K562 (cell line): Measurements from ENCODE around the gene MAP1A. TPM values are rescaled to one million over a fixed set of nuclear protein-coding genes. Genes with fewer than 3 reads are reported as not detected.

Experiments used
- ARID1B ChIP-seq: fragments of 450-650 bp; IDR thresholded peaks from 2 replicates; pipeline ENCODE4 v1.6.1; 2016; ENCODE audit warnings: antibody characterized with exemption, mild to moderate bottlenecking, inconsistent platforms
- BRCA1 ChIP-seq, 2 experiments: fragments of 450-650 bp in 1 of 2; sonication (generic) in 1 of 2; formaldehyde crosslinking in 1 of 2; IDR thresholded peaks; 2 replicates each; pipeline versions ENCODE4 v1.5.0 to v1.6.1; 2017 to 2020; ENCODE audit warnings: mild to moderate bottlenecking in 1 of 2, missing genetic modification reagents in 1 of 2
- CCAR2 ChIP-seq: fragments of 200-400 bp; formaldehyde crosslinking; IDR thresholded peaks from 2 replicates; pipeline ENCODE4 v1.6.1; 2017; ENCODE audit warnings: mild to moderate bottlenecking, low read depth, low read length
- DEAF1 ChIP-seq: fragments of 450-650 bp; formaldehyde crosslinking; IDR thresholded peaks from 2 replicates; pipeline ENCODE4 v1.4.0; 2020; ENCODE audit warnings: mild to moderate bottlenecking, moderate library complexity
- HNRNPL ChIP-seq: fragments of 200-400 bp; formaldehyde crosslinking; IDR thresholded peaks from 2 replicates; pipeline ENCODE4 v1.6.1; 2017; ENCODE audit warnings: low read depth, mild to moderate bottlenecking, low read length
- MYBL2 ChIP-seq, 2 experiments: fragments of 450-650 bp in 1 of 2; sonication (generic) in 1 of 2; formaldehyde crosslinking in 1 of 2; IDR thresholded peaks; 2 replicates each; pipeline versions ENCODE4 v1.6.1 to v1.8.1; 2017 to 2022; ENCODE audit warnings: borderline replicate concordance in 1 of 2, inconsistent platforms in 1 of 2, low read depth in 1 of 2, mild to moderate bottlenecking in 1 of 2, missing genetic modification reagents in 1 of 2, moderate library complexity in 1 of 2
- NR3C1 ChIP-seq: sonication (generic); formaldehyde crosslinking; IDR thresholded peaks from 2 replicates; pipeline ENCODE4 v1.8.1; 2022; ENCODE audit warnings: missing genetic modification reagents
- PHF20 ChIP-seq: fragments of 450-650 bp; IDR thresholded peaks from 2 replicates; pipeline ENCODE4 v1.6.1; 2018; ENCODE audit not compliant: partially characterized antibody
- PHF21A ChIP-seq: fragments of 450-650 bp; IDR thresholded peaks from 2 replicates; pipeline ENCODE4 v1.6.1; 2017; ENCODE audit warnings: low read depth, borderline replicate concordance
- POLR2G ChIP-seq: fragments of 200-400 bp; formaldehyde crosslinking; IDR thresholded peaks from 2 replicates; pipeline ENCODE4 v1.6.1; 2017; ENCODE audit warnings: low read depth, mild to moderate bottlenecking, antibody characterized with exemption, low read length, moderate library complexity
- PREB ChIP-seq: sonication (generic); formaldehyde crosslinking; IDR thresholded peaks from 2 replicates; pipeline ENCODE4 v1.8.1; 2023; ENCODE audit warnings: mild to moderate bottlenecking, missing genetic modification reagents
- SAP30 ChIP-seq: fragments of 200-600 bp; sonication (generic); IDR thresholded peaks from 2 replicates; pipeline ENCODE4 v1.6.1; 2012; ENCODE audit warnings: borderline replicate concordance, low read depth, mild to moderate bottlenecking, moderate library complexity, low read length, control low read depth, inconsistent platforms; ENCODE audit not compliant: insufficient read depth, poor library complexity, severe bottlenecking
- SOX6 ChIP-seq: fragments of 450-650 bp; IDR thresholded peaks from 2 replicates; pipeline ENCODE4 v1.6.1; 2014; ENCODE audit warnings: mild to moderate bottlenecking
- TFAM ChIP-seq: fragments of 250-450 bp; sonication (Bioruptor Pico); conservative IDR thresholded peaks from 2 replicates; pipeline ENCODE4 v1.5.0; 2021; ENCODE audit warnings: mild to moderate bottlenecking, moderate library complexity
- ZNF212 ChIP-seq: fragments of 450-650 bp; formaldehyde crosslinking; IDR thresholded peaks from 2 replicates; pipeline ENCODE4 v1.4.0; 2020; ENCODE audit warnings: mild to moderate bottlenecking
- ZNF609 ChIP-seq: sonication (generic); formaldehyde crosslinking; IDR thresholded peaks from 2 replicates; pipeline ENCODE4 v1.8.1; 2023; ENCODE audit warnings: missing genetic modification reagents, mild to moderate bottlenecking, borderline replicate concordance
- polyA plus RNA-seq, 8 experiments: library from polyadenylated mRNA; depleted of rRNA in 4 of 8; stranded (reverse) in 5 of 8; unstranded in 3 of 8; fragments of >200 nt; fragmentation: Nextera tagmentation in 2 of 8; fragmentation: Illumina TruSeq in 1 of 8; extraction: Ambion mirVana in 2 of 8; extraction: Trizol in 1 of 8; gene quantifications; 2 replicates each; pipeline versions ENCODE4 v1.2.1 to v1.2.3, GENCODE V29; 2011 to 2014; ENCODE audit warnings: inconsistent platforms in 1 of 8, missing spikeins in 1 of 8
- total RNA-seq, 7 experiments: library from RNA; depleted of rRNA in 6 of 7; stranded (reverse); fragments of >200 nt in 6 of 7; fragmentation: Illumina TruSeq in 2 of 7; extraction: Trizol in 2 of 7; gene quantifications; 2 replicates each; pipeline versions ENCODE4 v1.2.1 to v1.2.3, GENCODE V29; 2011 to 2021; ENCODE audit warnings: low replicate concordance in 1 of 7
- TF ChIP-seq, protein P1 (sequence below): sonication (generic); formaldehyde crosslinking; IDR thresholded peaks from 2 replicates; pipeline ENCODE4 v1.8.0; 2022; ENCODE audit warnings: missing genetic modification reagents, mild to moderate bottlenecking, borderline replicate concordance

MAP1A gene
- total and polyA plus RNA-seq, 9 of the 15 experiments (the other 6 are each of a cell fraction or from before 2014, with no cell fraction given), result 2.0 to 20.3 (median 7.3) TPM

GRCh38 chr15:43518197-43518761 lies 871 bp downstream of the MAP1A start (continued):
- TF ChIP-seq ZNF609 (CRISPR knock-in tag) (no peak), CCAR2 (no peak), BRCA1 (IDR thresholded peaks at IDR 0.05) (no peak), BRCA1 (CRISPR knock-in tag; IDR thresholded peaks at IDR 0.05) (no peak), SAP30 (peak; percentile 13), DEAF1 (CRISPR knock-in tag) (no peak), HNRNPL (no peak), PHF20 (no peak), POLR2G (peak; percentile 52), MYBL2 (IDR thresholded peaks at IDR 0.05; ENCODE audit: low read depth) (no peak), MYBL2 (CRISPR knock-in tag; IDR thresholded peaks at IDR 0.05; ENCODE audit: borderline replicate concordance) (no peak), ZNF212 (CRISPR knock-in tag) (no peak), PREB (CRISPR knock-in tag) (no peak), PHF21A (no peak), ARID1B (peak; percentile 50), NR3C1 (no peak), TFAM (CRISPR knock-in tag) (no peak), SOX6 (no peak)
- TF ChIP-seq, protein P1, sequence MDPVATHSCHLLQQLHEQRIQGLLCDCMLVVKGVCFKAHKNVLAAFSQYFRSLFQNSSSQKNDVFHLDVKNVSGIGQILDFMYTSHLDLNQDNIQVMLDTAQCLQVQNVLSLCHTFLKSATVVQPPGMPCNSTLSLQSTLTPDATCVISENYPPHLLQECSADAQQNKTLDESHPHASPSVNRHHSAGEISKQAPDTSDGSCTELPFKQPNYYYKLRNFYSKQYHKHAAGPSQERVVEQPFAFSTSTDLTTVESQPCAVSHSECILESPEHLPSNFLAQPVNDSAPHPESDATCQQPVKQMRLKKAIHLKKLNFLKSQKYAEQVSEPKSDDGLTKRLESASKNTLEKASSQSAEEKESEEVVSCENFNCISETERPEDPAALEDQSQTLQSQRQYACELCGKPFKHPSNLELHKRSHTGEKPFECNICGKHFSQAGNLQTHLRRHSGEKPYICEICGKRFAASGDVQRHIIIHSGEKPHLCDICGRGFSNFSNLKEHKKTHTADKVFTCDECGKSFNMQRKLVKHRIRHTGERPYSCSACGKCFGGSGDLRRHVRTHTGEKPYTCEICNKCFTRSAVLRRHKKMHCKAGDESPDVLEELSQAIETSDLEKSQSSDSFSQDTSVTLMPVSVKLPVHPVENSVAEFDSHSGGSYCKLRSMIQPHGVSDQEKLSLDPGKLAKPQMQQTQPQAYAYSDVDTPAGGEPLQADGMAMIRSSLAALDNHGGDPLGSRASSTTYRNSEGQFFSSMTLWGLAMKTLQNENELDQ, result no peak
